ENCODE data around the gene DPH1.
"Not testable (repeated sequence)": the region's sequence is repeated elsewhere in the genome, so short reads cannot be mapped to it uniquely, and the experiment has no call there.

The DPH1 gene

GRCh38 chr17:2008332-2009126, 21.4 kb upstream of the DPH1 start:
- no peak for DNase-seq (ENCODE audit: low read depth in 3 of 3)

GRCh38 chr17:2009737-2010136, 20.2 kb upstream of the DPH1 start:
- DNase-seq (ENCODE audit: low read depth in 3 of 3), result no peak

GRCh38 chr17:2011411-2012371, 18.3 kb upstream of the DPH1 start:
- no peak for DNase-seq (ENCODE audit: low read depth in 3 of 3)

GRCh38 chr17:2012499-2012898, 17.5 kb upstream of the DPH1 start:
- no peak for DNase-seq (ENCODE audit: low read depth in 3 of 3)

GRCh38 chr17:2013220-2013993, 16.5 kb upstream of the DPH1 start:
- not testable (repeated sequence) for DNase-seq (ENCODE audit: low read depth in 3 of 3)

GRCh38 chr17:2013994-2014317, 16.0 kb upstream of the DPH1 start:
- DNase-seq (ENCODE audit: low read depth in 3 of 3), result no peak

GRCh38 chr17:2015314-2015713, 14.6 kb upstream of the DPH1 start:
- DNase-seq (ENCODE audit: low read depth in 3 of 3), result no peak

- DNase-seq (ENCODE audit: low read depth in 3 of 3), result no peak
These were observed 13.5 kb upstream of the DPH1 start for GRCh38 chr17:2016494-2016893.

- DNase-seq (ENCODE audit: low read depth in 3 of 3), result no peak
These were observed 12.5 kb upstream of the DPH1 start for GRCh38 chr17:2017274-2017941.

- DNase-seq (ENCODE audit: low read depth in 3 of 3), result no peak
These were observed 11.0 kb upstream of the DPH1 start for GRCh38 chr17:2018716-2019510.

GRCh38 chr17:2019723-2020122, 10.2 kb upstream of the DPH1 start:
- no peak for DNase-seq (ENCODE audit: low read depth in 3 of 3)

GRCh38 chr17:2020721-2021120, 9.2 kb upstream of the DPH1 start:
- DNase-seq (ENCODE audit: low read depth in 3 of 3), result no peak

- no peak for DNase-seq (ENCODE audit: low read depth in 3 of 3)
These were observed 7.2 kb upstream of the DPH1 start for GRCh38 chr17:2022647-2023240.

GRCh38 chr17:2023256-2023655, 6.7 kb upstream of the DPH1 start:
- no peak for DNase-seq (ENCODE audit: low read depth in 3 of 3)

- no peak for DNase-seq (ENCODE audit: low read depth in 3 of 3)
These were observed 6.0 kb upstream of the DPH1 start for GRCh38 chr17:2023692-2024571.

GRCh38 chr17:2024572-2025219, 5.3 kb upstream of the DPH1 start:
- DNase-seq (ENCODE audit: low read depth in 3 of 3), result no peak

GRCh38 chr17:2025220-2025621, 4.7 kb upstream of the DPH1 start, which contains the start of gene RTN4RL1:
TSS of gene RTN4RL1 (minus strand) at chr17:2025334. CDS start at chr17:2024865, 469 bp downstream.
- no peak for DNase-seq (ENCODE audit: low read depth in 3 of 3)

- DNase-seq (ENCODE audit: low read depth in 3 of 3), result no peak
These were observed 4.2 kb upstream of the DPH1 start for GRCh38 chr17:2025622-2026309.
